CD4-positive, alpha-beta memory T cell (primary cell): ENCODE results near the gene ST13. TPM values are rescaled to one million over a fixed set of nuclear protein-coding genes. Genes with fewer than 3 reads are reported as not detected.
"Not testable (repeated sequence)": the region's sequence is repeated elsewhere in the genome, so short reads cannot be mapped to it uniquely, and the experiment has no call there.

Experiments
- CTCF ChIA-PET: fragments of 350-600 bp; sonication (Branson Sonifier 250); formaldehyde crosslinking; loops from one replicate; lab custom pipeline; 2021; ENCODE audit warnings: inconsistent platforms; ENCODE audit not compliant: partially characterized antibody; lab: Charles Lee
- POLR2A ChIA-PET: fragments of 350-600 bp; sonication (Branson Sonifier 250); formaldehyde crosslinking; loops from one replicate; lab custom pipeline; 2021; ENCODE audit not compliant: partially characterized antibody; lab: Charles Lee
- DNase-seq, 5 donors: peaks; one replicate each; pipeline versions ENCODE4 v3.0.0 to v3.0.0-alpha.2; 2020 to 2022; ENCODE audit warnings: mixed read lengths in 1 of 5
- H3K27ac ChIP-seq: one replicate; pipeline ENCODE4 v1.7.0; 2013; ENCODE audit warnings: low read depth, low read length
- H3K27me3 ChIP-seq: 2 replicates; pipeline ENCODE4 v1.7.0; 2013; ENCODE audit warnings: mild to moderate bottlenecking, low read length, moderate library complexity; ENCODE audit not compliant: insufficient read depth
- H3K36me3 ChIP-seq: 2 replicates; pipeline ENCODE4 v1.7.0; 2013; ENCODE audit warnings: mild to moderate bottlenecking, low read length, moderate library complexity; ENCODE audit not compliant: insufficient read depth
- H3K4me1 ChIP-seq: 2 replicates; pipeline ENCODE4 v1.7.0; 2013; ENCODE audit warnings: mild to moderate bottlenecking, low read length, moderate library complexity; ENCODE audit not compliant: insufficient read depth
- H3K4me3 ChIP-seq, 2 donors: one replicate each; pipeline ENCODE4 v1.7.0; 2013; ENCODE audit warnings: low read length in 2 of 2, mild to moderate bottlenecking in 1 of 2
- H3K9me3 ChIP-seq, 2 donors: one replicate each; pipeline ENCODE4 v1.7.0; 2013; ENCODE audit warnings: low read length in 2 of 2, control low read depth in 1 of 2; ENCODE audit not compliant: control insufficient read depth in 1 of 2
- H3K27ac Mint-ChIP-seq, 7 donors: one replicate each; pipeline ENCODE4 v1.8.0; 2020 to 2021; ENCODE audit warnings: mixed read lengths in 7 of 7, mild to moderate bottlenecking in 6 of 7, inconsistent platforms in 3 of 7, moderate library complexity in 3 of 7
- H3K27me3 Mint-ChIP-seq, 2 donors: one replicate each; pipeline ENCODE4 v1.8.0; 2020 to 2021; ENCODE audit warnings: mixed read lengths in 2 of 2
- H3K36me3 Mint-ChIP-seq, 2 donors: one replicate each; pipeline ENCODE4 v1.8.0; 2020 to 2021; ENCODE audit warnings: mixed read lengths in 2 of 2, inconsistent platforms in 1 of 2, mild to moderate bottlenecking in 1 of 2
- H3K4me1 Mint-ChIP-seq, 4 donors: one replicate each; pipeline ENCODE4 v1.8.0; 2020 to 2021; ENCODE audit warnings: mixed read lengths in 4 of 4, mild to moderate bottlenecking in 1 of 4
- H3K4me3 Mint-ChIP-seq, 8 donors: one replicate each; pipeline ENCODE4 v1.8.0; 2020 to 2021; ENCODE audit warnings: mixed read lengths in 8 of 8, mild to moderate bottlenecking in 7 of 8, moderate library complexity in 6 of 8, inconsistent platforms in 3 of 8
- H3K9me3 Mint-ChIP-seq, 8 donors: one replicate each; pipeline ENCODE4 v1.8.0; 2020 to 2021; ENCODE audit warnings: mixed read lengths in 8 of 8, mild to moderate bottlenecking in 5 of 8, inconsistent platforms in 3 of 8, moderate library complexity in 1 of 8
- intact Hi-C: fragments of 100-400 bp; cut with micrococcal nuclease; formaldehyde crosslinking; loops from one replicate; pipeline ENCODE4 v1.15.1; 2023
- polyA plus RNA-seq, 2 donors: library from polyadenylated mRNA; unstranded; fragments of 300-500 nt; fragmentation: Illumina TruSeq; gene quantifications; one replicate each; pipeline ENCODE4 v1.2.3, GENCODE V29; 2021
- total RNA-seq, 2 experiments: library from RNA; stranded (reverse); gene quantifications; one replicate each; pipeline ENCODE4 v1.2.3, GENCODE V29; 2021

Gene ST13
- total and polyA plus RNA-seq, 4 experiments from 2014 or later, result 161 to 174 (median 168) TPM

DNA sequence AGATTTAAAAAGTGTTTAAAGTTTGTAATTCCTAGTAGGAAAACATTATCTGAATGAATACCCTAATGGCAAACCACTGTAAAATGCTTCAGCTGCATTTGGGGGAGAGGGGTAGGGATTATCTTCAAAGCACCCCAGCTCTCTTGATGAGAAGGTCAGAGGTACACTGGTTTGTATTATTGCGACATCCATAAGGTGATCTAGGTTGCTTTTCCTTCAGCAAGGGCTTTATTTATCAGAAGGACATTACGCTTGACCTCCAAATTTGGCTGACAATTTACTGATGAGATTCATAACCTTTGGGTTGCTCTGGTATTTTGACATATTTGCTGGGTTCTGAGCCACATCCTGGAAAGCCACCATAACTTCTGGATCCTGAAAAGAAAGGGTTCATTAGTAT, 30.1 kb downstream of the ST13 start:
- H3K36me3 ChIP-seq, result peaks cover 35% of the 10 kb centered on the region
- H3K27me3 Mint-ChIP-seq, intact Hi-C loops, H3K4me3 ChIP-seq, H3K9me3 ChIP-seq, CTCF ChIA-PET, DNase-seq, H3K4me1 Mint-ChIP-seq, H3K4me1 ChIP-seq, H3K27ac Mint-ChIP-seq, H3K27ac ChIP-seq, H3K4me3 Mint-ChIP-seq, H3K27me3 ChIP-seq, H3K9me3 Mint-ChIP-seq, POLR2A ChIA-PET: not testable (repeated sequence)
- H3K36me3 Mint-ChIP-seq, result peaks cover 29 to 52% of the 10 kb centered on the region in 2 donors

DNA sequence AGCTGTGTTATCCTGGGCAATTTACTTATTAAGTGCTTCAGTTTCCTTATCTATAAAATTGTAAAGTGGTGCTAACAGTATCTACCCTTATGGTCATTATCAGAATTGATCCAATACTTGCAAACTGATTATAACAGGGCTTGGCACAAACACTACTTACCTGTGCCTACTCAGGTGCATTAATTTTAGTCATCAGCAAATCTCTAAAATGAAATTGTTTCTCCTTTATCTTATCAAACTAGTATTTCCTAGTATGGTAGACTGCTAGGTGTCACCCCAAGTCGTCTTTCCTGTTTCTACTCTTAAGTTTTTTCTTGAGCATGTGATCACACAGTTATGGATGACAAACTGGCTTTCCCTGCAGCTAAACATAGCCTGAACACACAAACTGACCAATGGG, 33.0 kb downstream of the ST13 start:
- Mint-ChIP-seq H3K9me3 (no peaks in the 10 kb centered on the region), H3K4me3 (no peak overlapping the region), H3K4me1 (peaks cover 7 to 18% (median 11%) of the 10 kb centered on the region in 4 donors), H3K27me3 (no peaks in the 10 kb centered on the region), H3K27ac (no peak overlapping the region), H3K36me3 (peaks cover 10 to 31% of the 10 kb centered on the region in 2 donors)
- H3K27me3 ChIP-seq, result no peaks in the 10 kb centered on the region
- CTCF ChIA-PET, result interaction anchor here (1.6 kb wide), 1 partner anchor 33 kb away, joined by 3 read pairs; the partner anchor contains the start of genes ST13 and XPNPEP3
- H3K36me3 ChIP-seq, result peaks cover 8% of the 10 kb centered on the region
- H3K4me3 ChIP-seq, result no peak overlapping the region
- DNase-seq, result no peak
- no peak overlapping the region for H3K27ac ChIP-seq
- H3K9me3 ChIP-seq, result no peaks in the 10 kb centered on the region
- POLR2A ChIA-PET, result no interaction called here
- peaks cover 11% of the 10 kb centered on the region for H3K4me1 ChIP-seq
- intact Hi-C loops, result no loop called here

DNA sequence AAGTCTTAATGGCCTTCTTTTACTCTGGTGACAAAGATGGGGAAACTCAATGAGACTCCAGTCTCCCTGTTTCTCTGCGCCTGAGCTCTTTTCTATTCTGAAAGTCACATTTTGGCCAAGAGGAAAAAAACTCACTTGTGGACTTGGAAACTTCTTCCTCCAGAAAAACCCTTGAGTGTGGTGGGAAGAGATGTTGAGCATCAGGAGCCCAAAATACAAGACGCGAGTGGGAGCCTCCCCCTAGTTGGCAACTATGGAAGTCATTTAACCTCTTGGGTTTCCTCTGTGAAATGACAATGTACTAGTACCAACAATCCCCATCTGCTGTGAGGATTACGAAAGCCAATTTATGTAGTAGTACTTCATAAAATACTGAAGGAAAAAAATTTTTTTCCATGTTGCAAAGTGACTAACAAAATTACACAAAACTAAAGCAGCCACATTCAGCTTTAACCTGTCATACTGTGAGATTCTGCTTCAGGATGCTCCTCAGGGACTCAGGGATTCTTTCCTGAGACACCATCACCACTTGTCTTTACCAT, 36.8 kb downstream of the ST13 start:
- H3K27ac ChIP-seq, result peak overlapping the region; percentile 81
- CTCF ChIA-PET, result interaction anchor here (1.6 to 3.8 kb wide), 2 partner anchors 80 to 137 kb away, joined by 5 to 20 read pairs; no protein-coding TSS in a partner anchor
- Mint-ChIP-seq H3K27ac (peak overlapping the region; percentile 61 to 95 (median 82)), H3K36me3 (peaks cover 0 to 6% of the 10 kb centered on the region in 2 donors), H3K4me1 (peaks cover 26 to 41% (median 32%) of the 10 kb centered on the region in 4 donors), H3K9me3 (no peaks in the 10 kb centered on the region), H3K27me3 (no peaks in the 10 kb centered on the region), H3K4me3 (peak overlapping the region; percentile 84 to 99 (median 96))
- peaks cover 27% of the 10 kb centered on the region for H3K4me1 ChIP-seq
- no peaks in the 10 kb centered on the region for H3K36me3 ChIP-seq
- intact Hi-C loops, result loop anchor here (1.0 to 5.0 kb wide), 6 partner anchors 37 to 272 kb away; partner anchors contain the start of genes MRTFA, RBX1 and ST13
- no peak for DNase-seq
- H3K9me3 ChIP-seq, result no peaks in the 10 kb centered on the region
- POLR2A ChIA-PET, result interaction anchor here (0.6 to 3.0 kb wide), 3 partner anchors 38 to 323 kb away, joined by 3 to 28 read pairs (median 6); partner anchors contain the start of genes ST13 and XPNPEP3
- H3K27me3 ChIP-seq, result no peaks in the 10 kb centered on the region
- H3K4me3 ChIP-seq, result peak overlapping the region; percentile 90 to 92

DNA sequence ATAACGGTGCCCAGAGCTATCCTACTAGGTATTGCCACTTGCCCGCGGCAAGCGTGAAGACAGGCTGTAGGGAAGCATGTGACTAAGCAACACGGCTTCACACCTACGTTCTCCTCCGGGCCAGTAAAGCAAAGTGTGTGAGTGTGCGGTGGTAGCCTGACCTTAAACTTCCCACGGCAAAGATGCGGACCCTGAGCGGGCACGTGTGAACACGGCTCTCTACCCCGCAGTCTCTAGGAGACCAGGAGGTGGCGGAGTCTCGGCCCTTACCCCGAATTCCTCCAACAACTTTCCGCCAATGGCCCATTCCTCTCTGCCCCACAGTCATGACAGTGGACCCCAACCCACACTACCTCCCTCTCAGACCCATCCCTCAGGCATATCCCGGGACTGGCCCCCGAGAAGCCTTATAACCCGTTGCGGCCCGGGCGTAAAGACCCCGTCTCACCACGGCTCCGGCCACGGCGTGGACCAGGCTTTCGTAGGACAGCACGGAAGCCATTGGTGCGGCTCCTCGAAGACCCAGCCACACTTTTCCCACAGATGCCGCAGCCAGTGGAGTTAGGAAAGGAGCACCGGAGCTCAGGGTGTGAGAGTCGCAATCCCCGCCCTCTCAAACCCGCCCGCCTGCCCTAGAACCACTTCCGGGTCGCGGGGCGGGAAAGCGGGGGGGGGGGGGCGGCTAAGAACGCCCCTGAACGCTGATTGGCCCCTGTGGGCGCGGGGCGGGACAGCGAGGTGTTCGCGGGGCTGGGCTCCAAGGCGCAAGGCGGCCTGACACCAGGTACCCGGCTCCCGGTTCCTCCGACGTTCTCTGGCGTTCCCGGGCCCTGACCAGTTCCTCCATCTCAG, 37.5 kb downstream of the ST13 start, which contains the start of gene SLC25A17:
SLC25A17 (minus strand) TSS at position 600 of the 852 bp plus-strand sequence; CDS start at position 502, 98 bp downstream.
- no peaks in the 10 kb centered on the region for H3K9me3 ChIP-seq
- H3K4me3 ChIP-seq, result peak within 1 kb of the TSS; percentile 92 to 95
- POLR2A ChIA-PET, result interaction anchor here (0.6 to 3.0 kb wide), 4 partner anchors 38 to 467 kb away, joined by 3 to 28 read pairs (median 4); partner anchors contain the start of genes RANGAP1, ST13 and XPNPEP3
- DNase-seq, result peak; percentile 81 to 84 (median 82)
- H3K27me3 ChIP-seq, result no peaks in the 10 kb centered on the region
- Mint-ChIP-seq H3K36me3 (peaks cover 6 to 10% of the 10 kb centered on the region in 2 donors), H3K4me1 (peaks cover 29 to 46% (median 36%) of the 10 kb centered on the region in 4 donors), H3K27ac (peak within 1 kb of the TSS; percentile 82 to 98 (median 95)), H3K9me3 (no peaks in the 10 kb centered on the region), H3K4me3 (peak within 1 kb of the TSS; percentile 92 to 99 (median 97)), H3K27me3 (no peaks in the 10 kb centered on the region)
- H3K4me1 ChIP-seq, result peaks cover 27% of the 10 kb centered on the region
- intact Hi-C loops, result loop anchor here (1.0 to 5.0 kb wide), 6 partner anchors 37 to 272 kb away; partner anchors contain the start of genes MRTFA, RBX1 and ST13
- CTCF ChIA-PET, result interaction anchor here (0.7 to 3.8 kb wide), 6 partner anchors 9 to 136 kb away, joined by 3 to 20 read pairs (median 4); partner anchors contain the start of gene XPNPEP3
- no peaks in the 10 kb centered on the region for H3K36me3 ChIP-seq
- peak within 1 kb of the TSS; percentile 81 for H3K27ac ChIP-seq

DNA sequence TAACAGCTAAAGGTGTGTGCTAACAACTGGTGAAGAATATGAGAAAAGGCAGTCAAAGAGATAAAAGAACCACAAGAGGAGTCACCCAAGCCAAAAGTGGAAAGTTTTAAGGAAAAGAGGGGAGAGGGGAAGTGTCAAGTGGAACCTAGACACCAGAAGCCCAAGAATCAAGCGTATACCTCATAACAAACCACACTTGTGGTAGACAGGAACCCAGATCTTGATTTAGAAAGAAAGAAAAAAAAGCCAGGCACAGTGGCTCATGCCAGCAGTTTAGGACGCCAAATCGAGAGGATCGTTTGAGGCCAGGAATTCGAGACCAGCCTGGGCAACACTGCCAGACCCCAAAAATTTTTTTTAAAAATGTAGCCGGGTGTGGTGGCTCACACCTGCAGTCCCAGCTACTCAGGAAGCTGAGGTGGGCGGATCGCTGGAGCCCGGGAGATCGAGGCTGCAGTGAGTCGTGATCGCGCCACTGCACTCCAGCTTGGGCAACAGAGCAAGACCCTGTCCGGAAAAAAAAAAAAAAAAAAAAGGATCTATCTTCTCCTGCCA, 38.2 kb downstream of the ST13 start:
- H3K27ac Mint-ChIP-seq, result peak overlapping the region; percentile 82 to 98 (median 95)
- H3K27me3 Mint-ChIP-seq, result no peaks in the 10 kb centered on the region
- peak overlapping the region; percentile 92 to 99 (median 97) for H3K4me3 Mint-ChIP-seq
- DNase-seq, result peak in 4 of 5 donors; percentile 13 to 54 (median 24)
- peaks cover 6 to 9% of the 10 kb centered on the region in 2 donors for H3K36me3 Mint-ChIP-seq
- POLR2A ChIA-PET, result interaction anchor here (0.8 to 3.0 kb wide), 4 partner anchors 39 to 468 kb away, joined by 3 to 28 read pairs (median 4); partner anchors contain the start of genes RANGAP1, ST13 and XPNPEP3
- H3K9me3 Mint-ChIP-seq, result no peaks in the 10 kb centered on the region
- peaks cover 31 to 48% (median 38%) of the 10 kb centered on the region in 4 donors for H3K4me1 Mint-ChIP-seq
- peak overlapping the region; percentile 92 to 95 for H3K4me3 ChIP-seq
- H3K27ac ChIP-seq, result peak overlapping the region; percentile 81
- H3K36me3 ChIP-seq, result no peaks in the 10 kb centered on the region
- H3K9me3 ChIP-seq, result no peaks in the 10 kb centered on the region
- H3K4me1 ChIP-seq, result peaks cover 27% of the 10 kb centered on the region
- intact Hi-C loops, result loop anchor here (2.0 to 5.0 kb wide), 3 partner anchors 79 to 181 kb away; partner anchors contain the start of genes MRTFA and RBX1
- H3K27me3 ChIP-seq, result no peaks in the 10 kb centered on the region
- CTCF ChIA-PET, result interaction anchor here (0.7 to 3.8 kb wide), 6 partner anchors 8 to 135 kb away, joined by 3 to 20 read pairs (median 4); partner anchors contain the start of gene XPNPEP3

DNA sequence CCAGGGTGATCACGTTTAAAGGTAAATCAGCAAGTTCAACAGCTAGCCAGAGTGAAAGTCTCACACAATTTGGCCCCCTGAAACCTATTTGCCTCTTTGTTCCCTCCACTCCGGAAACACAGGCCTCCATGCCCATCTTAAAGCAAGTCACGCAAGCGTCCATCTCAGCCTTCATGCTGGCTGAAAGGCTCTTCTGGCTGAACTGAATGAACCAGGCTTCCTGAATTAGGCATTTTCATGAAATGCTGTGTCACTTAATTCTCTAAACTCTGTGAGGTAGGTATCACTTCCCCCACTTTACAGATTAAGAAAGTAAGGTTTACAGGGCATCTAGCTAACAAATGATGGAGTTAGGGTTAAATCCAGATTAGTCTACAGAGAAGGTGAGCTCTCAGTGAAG, 38.7 kb downstream of the ST13 start:
- H3K27ac ChIP-seq, result no peak overlapping the region

More for the DNA sequence above, 38.7 kb downstream of the ST13 start:
- Histone ChIP-seq H3K36me3 (no peaks in the 10 kb centered on the region), H3K4me1 (peaks cover 27% of the 10 kb centered on the region), H3K27me3 (no peaks in the 10 kb centered on the region), H3K4me3 (peak overlapping the region in 1 of 2 donors; percentile 92), H3K9me3 (no peaks in the 10 kb centered on the region)
- CTCF ChIA-PET, result interaction anchor here (0.9 to 3.8 kb wide), 4 partner anchors 8 to 135 kb away, joined by 3 to 20 read pairs (median 4); partner anchors contain the start of gene XPNPEP3
- H3K4me1 Mint-ChIP-seq, result peaks cover 33 to 48% (median 38%) of the 10 kb centered on the region in 4 donors
- peak overlapping the region; percentile 82 to 98 (median 95) for H3K27ac Mint-ChIP-seq
- H3K9me3 Mint-ChIP-seq, result no peaks in the 10 kb centered on the region
- H3K4me3 Mint-ChIP-seq, result peak overlapping the region; percentile 92 to 99 (median 97)
- POLR2A ChIA-PET, result interaction anchor here (1.1 to 3.0 kb wide), 2 partner anchors 40 to 106 kb away, joined by 3 to 28 read pairs; partner anchors contain the start of genes ST13 and XPNPEP3
- DNase-seq, result no peak
- no peaks in the 10 kb centered on the region for H3K27me3 Mint-ChIP-seq
- peaks cover 6 to 9% of the 10 kb centered on the region in 2 donors for H3K36me3 Mint-ChIP-seq
- intact Hi-C loops, result loop anchor here (2.0 to 5.0 kb wide), 3 partner anchors 80 to 181 kb away; partner anchors contain the start of genes MRTFA and RBX1
